Fibroblast of lung (primary cell): ENCODE results near the gene GRID1.
"Not testable (repeated sequence)": the region's sequence is repeated elsewhere in the genome, so short reads cannot be mapped to it uniquely, and the experiment has no call there.

Source experiments
- EZH2 ChIP-seq: IDR thresholded peaks from 2 replicates; pipeline ENCODE4 v1.5.1; 2012; ENCODE audit warnings: low read length, control low read depth, mild to moderate bottlenecking; ENCODE audit errors: missing control alignments
- TF ChIP-seq, protein P1 (sequence below), 2 donors: IDR thresholded peaks in 1 of 2; conservative IDR thresholded peaks in 1 of 2; 1 replicate in 1 of 2; 2 replicates in 1 of 2; pipeline ENCODE4 v1.5.1; 2011 to 2012; ENCODE audit warnings: low read length in 2 of 2, control low read depth in 1 of 2, inconsistent platforms in 1 of 2, low read depth in 1 of 2, mild to moderate bottlenecking in 1 of 2

DNA sequence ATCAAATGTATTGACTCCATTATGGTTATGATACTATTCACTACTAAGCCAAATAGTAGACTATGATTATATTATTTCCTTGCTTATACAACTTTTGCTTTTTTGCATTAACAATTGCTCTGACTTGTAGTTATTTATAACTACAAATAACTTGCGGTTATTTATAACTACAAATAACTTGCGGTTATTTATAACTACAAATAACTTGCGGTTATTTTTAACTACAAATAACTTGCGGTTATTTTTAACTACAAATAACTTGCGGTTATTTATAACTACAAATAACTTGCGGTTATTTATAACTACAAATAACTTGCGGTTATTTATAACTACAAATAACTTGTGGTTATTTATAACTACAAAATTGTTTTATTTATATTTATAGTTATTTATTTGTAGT lies 436.6 kb downstream of the GRID1 start:
- TF ChIP-seq, protein P1, sequence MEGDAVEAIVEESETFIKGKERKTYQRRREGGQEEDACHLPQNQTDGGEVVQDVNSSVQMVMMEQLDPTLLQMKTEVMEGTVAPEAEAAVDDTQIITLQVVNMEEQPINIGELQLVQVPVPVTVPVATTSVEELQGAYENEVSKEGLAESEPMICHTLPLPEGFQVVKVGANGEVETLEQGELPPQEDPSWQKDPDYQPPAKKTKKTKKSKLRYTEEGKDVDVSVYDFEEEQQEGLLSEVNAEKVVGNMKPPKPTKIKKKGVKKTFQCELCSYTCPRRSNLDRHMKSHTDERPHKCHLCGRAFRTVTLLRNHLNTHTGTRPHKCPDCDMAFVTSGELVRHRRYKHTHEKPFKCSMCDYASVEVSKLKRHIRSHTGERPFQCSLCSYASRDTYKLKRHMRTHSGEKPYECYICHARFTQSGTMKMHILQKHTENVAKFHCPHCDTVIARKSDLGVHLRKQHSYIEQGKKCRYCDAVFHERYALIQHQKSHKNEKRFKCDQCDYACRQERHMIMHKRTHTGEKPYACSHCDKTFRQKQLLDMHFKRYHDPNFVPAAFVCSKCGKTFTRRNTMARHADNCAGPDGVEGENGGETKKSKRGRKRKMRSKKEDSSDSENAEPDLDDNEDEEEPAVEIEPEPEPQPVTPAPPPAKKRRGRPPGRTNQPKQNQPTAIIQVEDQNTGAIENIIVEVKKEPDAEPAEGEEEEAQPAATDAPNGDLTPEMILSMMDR (conservative IDR thresholded peaks at IDR 0.05 in 1 of 2, IDR thresholded peaks at IDR 0.05 in 1 of 2; ENCODE audit: low read depth in 1 of 2, low read length in 2 of 2): not testable (repeated sequence)
- not testable (repeated sequence) for TF ChIP-seq EZH2
